Fibroblast of the aortic adventitia (primary cell): ENCODE results near the gene DPP6. TPM values are rescaled to one million over a fixed set of nuclear protein-coding genes. Genes with fewer than 3 reads are reported as not detected.

Experiments
- DNase-seq: peaks from one replicate; pipeline ENCODE4 v3.0.0-alpha.2; 2010; ENCODE audit warnings: low read depth
- H3K4me3 ChIP-seq: 2 replicates; pipeline ENCODE4 v1.5.1; 2011; ENCODE audit warnings: low read depth, mild to moderate bottlenecking, control low read depth, low read length, moderate library complexity
- total RNA-seq: library from RNA; depleted of rRNA; stranded (reverse); fragments of >200 nt; gene quantifications from 2 replicates; pipeline ENCODE4 v1.2.3, GENCODE V29; 2012; ENCODE audit warnings: low replicate concordance
- TF ChIP-seq, protein P1 (sequence below): IDR thresholded peaks from 2 replicates; pipeline ENCODE4 v1.5.1; 2011; ENCODE audit warnings: mild to moderate bottlenecking, low read length, control low read depth, inconsistent platforms; ENCODE audit not compliant: insufficient read depth

The DPP6 gene
- total RNA-seq, 1 donor = not detected

DNA sequence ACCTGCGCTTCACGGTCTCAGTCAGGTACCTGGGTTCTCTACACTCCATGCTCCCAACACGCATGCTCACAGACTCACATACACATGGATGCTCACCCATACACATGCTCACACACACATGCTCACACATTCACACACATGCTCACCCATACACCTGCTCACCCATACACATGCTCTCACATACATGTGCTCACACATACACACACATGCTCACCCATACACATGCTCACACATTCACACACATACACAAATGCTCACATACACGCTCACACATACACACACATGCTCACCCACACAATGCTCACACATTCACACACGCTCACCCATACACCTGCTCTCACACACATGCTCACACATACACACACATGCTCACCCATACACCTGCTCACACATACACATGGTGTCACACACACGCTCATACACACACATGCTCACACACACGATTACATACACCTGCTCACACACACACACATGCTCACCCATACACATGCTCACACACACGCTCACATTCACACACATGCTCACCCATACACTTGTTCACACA, 830.8 kb downstream of the DPP6 start:
- no peak for DNase-seq
- TF ChIP-seq, protein P1, sequence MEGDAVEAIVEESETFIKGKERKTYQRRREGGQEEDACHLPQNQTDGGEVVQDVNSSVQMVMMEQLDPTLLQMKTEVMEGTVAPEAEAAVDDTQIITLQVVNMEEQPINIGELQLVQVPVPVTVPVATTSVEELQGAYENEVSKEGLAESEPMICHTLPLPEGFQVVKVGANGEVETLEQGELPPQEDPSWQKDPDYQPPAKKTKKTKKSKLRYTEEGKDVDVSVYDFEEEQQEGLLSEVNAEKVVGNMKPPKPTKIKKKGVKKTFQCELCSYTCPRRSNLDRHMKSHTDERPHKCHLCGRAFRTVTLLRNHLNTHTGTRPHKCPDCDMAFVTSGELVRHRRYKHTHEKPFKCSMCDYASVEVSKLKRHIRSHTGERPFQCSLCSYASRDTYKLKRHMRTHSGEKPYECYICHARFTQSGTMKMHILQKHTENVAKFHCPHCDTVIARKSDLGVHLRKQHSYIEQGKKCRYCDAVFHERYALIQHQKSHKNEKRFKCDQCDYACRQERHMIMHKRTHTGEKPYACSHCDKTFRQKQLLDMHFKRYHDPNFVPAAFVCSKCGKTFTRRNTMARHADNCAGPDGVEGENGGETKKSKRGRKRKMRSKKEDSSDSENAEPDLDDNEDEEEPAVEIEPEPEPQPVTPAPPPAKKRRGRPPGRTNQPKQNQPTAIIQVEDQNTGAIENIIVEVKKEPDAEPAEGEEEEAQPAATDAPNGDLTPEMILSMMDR = no peak
- no peak overlapping the region for H3K4me3 ChIP-seq

DNA sequence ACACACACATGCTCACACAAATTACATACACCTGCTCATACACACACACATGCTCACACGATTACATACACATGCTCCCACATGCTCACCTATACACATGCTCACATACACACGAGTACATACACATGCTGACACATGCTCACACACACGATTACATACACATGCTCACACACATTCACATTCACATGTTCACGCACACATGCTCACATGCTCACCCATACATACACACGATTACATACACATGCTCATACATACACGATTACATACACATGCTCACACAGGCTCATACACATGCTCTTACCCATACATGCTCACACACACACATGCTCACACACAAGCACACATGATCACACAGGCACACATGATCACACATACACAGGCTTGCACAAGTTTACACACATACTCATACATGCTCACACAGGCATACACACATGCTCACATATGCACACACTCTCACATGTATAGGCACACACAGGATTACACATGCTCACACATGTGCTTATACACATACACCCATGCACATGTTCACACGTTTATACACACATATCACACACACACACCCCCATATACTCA, 832.2 kb downstream of the DPP6 start:
- no peak for DNase-seq
- TF ChIP-seq, protein P1 = no peak
- H3K4me3 ChIP-seq = no peak overlapping the region

DNA sequence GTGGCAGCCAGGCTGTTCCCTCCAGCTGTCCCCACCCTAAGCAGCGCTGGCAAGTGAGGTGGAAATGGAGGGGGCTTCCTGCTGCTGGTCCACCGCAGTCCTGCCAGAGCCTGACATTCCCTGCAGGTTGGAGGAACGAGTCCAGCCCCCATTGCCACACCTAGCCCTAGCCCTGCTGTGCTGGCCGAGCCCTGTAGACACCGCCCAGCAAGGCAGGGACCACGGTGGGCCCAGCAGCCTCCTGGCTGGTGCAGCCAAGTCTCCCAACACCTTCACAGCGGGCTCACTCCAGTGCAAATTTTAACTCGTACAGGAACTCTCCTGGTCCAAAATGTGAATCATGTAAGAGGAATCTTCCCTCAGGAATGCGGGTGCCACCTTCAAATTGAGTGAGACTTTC, 834.4 kb downstream of the DPP6 start:
- DNase-seq = no peak
- no peak overlapping the region for H3K4me3 ChIP-seq
- TF ChIP-seq, protein P1 = no peak

DNA sequence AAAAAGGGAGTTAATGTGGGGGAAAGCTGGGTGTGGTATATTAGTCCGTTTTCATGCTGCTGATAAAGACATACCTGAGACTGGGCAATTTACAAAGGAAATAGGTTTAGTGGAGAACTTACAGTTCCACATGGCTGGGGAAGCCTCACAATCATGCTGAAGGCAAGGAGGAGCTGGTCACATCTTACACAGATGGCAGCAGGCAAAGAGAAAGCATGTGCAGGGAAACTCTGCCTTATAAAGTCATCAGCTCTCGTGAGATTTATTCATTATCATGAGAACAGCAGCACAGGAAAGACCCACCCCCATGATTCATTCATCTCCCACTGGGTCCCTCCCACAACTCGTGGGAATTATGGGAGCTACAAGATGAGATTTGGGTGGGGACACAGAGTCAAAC, 836.5 kb downstream of the DPP6 start:
- H3K4me3 ChIP-seq = no peak overlapping the region
- no peak for DNase-seq

DNA sequence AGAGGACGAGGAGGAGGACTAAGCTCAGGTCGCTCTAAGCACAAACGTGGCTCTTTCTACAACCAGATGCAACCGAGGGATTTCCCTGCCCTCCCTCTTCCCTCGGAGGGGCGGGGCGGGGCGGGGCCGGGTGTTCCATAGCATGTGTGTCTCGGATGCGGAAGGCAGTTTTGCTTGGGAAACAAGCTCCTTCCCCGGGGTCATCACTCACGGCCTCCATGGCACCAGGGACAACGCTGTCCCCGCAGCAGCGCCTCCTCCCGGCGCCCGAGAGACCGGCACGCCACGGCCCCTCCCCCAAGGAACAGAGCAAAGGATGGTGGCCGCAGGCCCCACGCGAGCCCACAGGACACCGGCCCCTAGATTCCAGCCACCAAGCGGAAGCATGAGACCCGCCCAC, 840.3 kb downstream of the DPP6 start:
- no peak for DNase-seq
- TF ChIP-seq, protein P1 = no peak
- no peak overlapping the region for H3K4me3 ChIP-seq

More for the DNA sequence above, 836.5 kb downstream of the DPP6 start:
- TF ChIP-seq, protein P1 = no peak

DNA sequence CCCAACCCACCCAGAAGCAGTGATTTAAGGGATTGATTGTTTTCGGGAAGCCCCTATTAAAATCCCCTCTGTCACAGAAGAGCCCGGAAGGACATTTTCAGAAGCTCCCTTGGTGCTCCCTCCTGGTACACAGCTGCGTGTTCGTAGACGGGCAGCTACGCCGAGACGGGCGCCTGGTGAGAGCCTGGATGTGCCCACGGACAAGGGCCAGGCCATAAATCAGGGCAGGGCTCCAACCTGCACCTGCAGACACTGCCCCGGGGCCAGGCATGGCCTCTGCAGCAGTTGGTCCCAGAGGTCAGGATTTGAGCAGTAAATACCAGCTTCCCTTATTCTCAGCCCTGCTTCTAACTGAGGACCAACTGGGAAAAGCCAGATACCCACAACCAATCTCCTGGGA, 843.9 kb downstream of the DPP6 start:
- TF ChIP-seq, protein P1 = no peak
- no peak overlapping the region for H3K4me3 ChIP-seq
- DNase-seq = no peak
